Caco-2 (cell line): ENCODE data around the gene F5. TPM values are rescaled to one million over a fixed set of nuclear protein-coding genes. Genes with fewer than 3 reads are reported as not detected.

Source experiments
- BruUV-seq: library from RNA; stranded (reverse); fragments of 400-500 nt; replicated peaks from 2 replicates; lab custom pipeline; 2021; lab: Mats Ljungman, UMichigan
- CTCF ChIA-PET: fragments of 300-600 bp; sonication (Branson Sonifier 250); formaldehyde crosslinking; loops from one replicate; lab custom pipeline; 2022; ENCODE audit warnings: antibody characterized with exemption; lab: Charles Lee
- POLR2A ChIA-PET: fragments of 300-600 bp; sonication (Branson Sonifier 250); formaldehyde crosslinking; loops from one replicate; lab custom pipeline; 2022; ENCODE audit warnings: antibody characterized with exemption; lab: Charles Lee
- DNase-seq, 2 experiments: peaks; one replicate each; pipeline versions ENCODE4 v3.0.0 to v3.0.0-alpha.2; 2020 to 2022
- H3K27me3 ChIP-seq: replicated peaks from 2 replicates; pipeline ENCODE4 v1.6.0; 2011; ENCODE audit warnings: low read length; ENCODE audit not compliant: control insufficient read depth, insufficient read depth
- H3K36me3 ChIP-seq: 2 replicates; pipeline ENCODE4 v1.5.1; 2011; ENCODE audit warnings: low read length; ENCODE audit not compliant: control insufficient read depth, insufficient read depth
- H3K4me1 ChIP-seq: fragments of 250-450 bp; sonication (Bioruptor Pico); 2 replicates; pipeline ENCODE4 v1.5.1; 2020; ENCODE audit warnings: mild to moderate bottlenecking
- H3K4me3 ChIP-seq: 2 replicates; pipeline ENCODE4 v1.5.1; 2011; ENCODE audit warnings: low read depth, mild to moderate bottlenecking, control low read depth, low read length
- H3K9me3 ChIP-seq: fragments of 250-450 bp; sonication (Bioruptor Pico); 2 replicates; pipeline ENCODE4 v1.5.1; 2020; ENCODE audit warnings: mild to moderate bottlenecking, moderate library complexity
- H3K27ac Mint-ChIP-seq: one replicate; pipeline ENCODE4 v1.8.0; 2022; ENCODE audit warnings: mixed read lengths; ENCODE audit not compliant: unreplicated experiment
- H3K27me3 Mint-ChIP-seq: one replicate; pipeline ENCODE4 v1.8.0; 2022; ENCODE audit warnings: mixed read lengths; ENCODE audit not compliant: insufficient read depth, unreplicated experiment
- H3K36me3 Mint-ChIP-seq: one replicate; pipeline ENCODE4 v1.8.0; 2022; ENCODE audit warnings: mild to moderate bottlenecking, mixed read lengths; ENCODE audit not compliant: insufficient read depth, unreplicated experiment
- H3K4me1 Mint-ChIP-seq: one replicate; pipeline ENCODE4 v1.8.0; 2022; ENCODE audit warnings: low read depth, mixed read lengths; ENCODE audit not compliant: unreplicated experiment
- H3K4me3 Mint-ChIP-seq: one replicate; pipeline ENCODE4 v1.8.0; 2022; ENCODE audit warnings: mild to moderate bottlenecking, moderate library complexity, mixed read lengths; ENCODE audit not compliant: unreplicated experiment
- H3K9me3 Mint-ChIP-seq: one replicate; pipeline ENCODE4 v1.8.0; 2022; ENCODE audit warnings: mixed read lengths; ENCODE audit not compliant: unreplicated experiment
- intact Hi-C: fragments of 100-400 bp; cut with micrococcal nuclease; formaldehyde crosslinking; loops from one replicate; pipeline ENCODE4 v1.10.0; 2022; ENCODE audit not compliant: unreplicated experiment
- total RNA-seq: library from RNA; stranded (reverse); gene quantifications from 2 replicates; pipeline ENCODE4 v1.2.3, GENCODE V29; 2022
- TF ChIP-seq, protein P1 (sequence below), 2 experiments: fragments of 200-600 bp in 1 of 2; IDR thresholded peaks; 1 replicate in 1 of 2; 2 replicates in 1 of 2; pipeline versions ENCODE4 v1.5.1 to v1.8.0; 2011 to 2022; ENCODE audit warnings: antibody characterized with exemption in 1 of 2, control low read depth in 1 of 2, inconsistent platforms in 1 of 2, low read depth in 1 of 2, low read length in 1 of 2, mild to moderate bottlenecking in 1 of 2, moderate library complexity in 1 of 2; ENCODE audit not compliant: insufficient read depth in 1 of 2, severe bottlenecking in 1 of 2, unreplicated experiment in 1 of 2

The F5 gene
- total RNA-seq, 1 experiment from 2014 or later: 0.50 TPM

GRCh38 chr1:169483500-169483966 lies 102.7 kb downstream of the F5 start:
- ChIA-PET POLR2A (no interaction called here), CTCF (no interaction called here)
- TF ChIP-seq, protein P1, sequence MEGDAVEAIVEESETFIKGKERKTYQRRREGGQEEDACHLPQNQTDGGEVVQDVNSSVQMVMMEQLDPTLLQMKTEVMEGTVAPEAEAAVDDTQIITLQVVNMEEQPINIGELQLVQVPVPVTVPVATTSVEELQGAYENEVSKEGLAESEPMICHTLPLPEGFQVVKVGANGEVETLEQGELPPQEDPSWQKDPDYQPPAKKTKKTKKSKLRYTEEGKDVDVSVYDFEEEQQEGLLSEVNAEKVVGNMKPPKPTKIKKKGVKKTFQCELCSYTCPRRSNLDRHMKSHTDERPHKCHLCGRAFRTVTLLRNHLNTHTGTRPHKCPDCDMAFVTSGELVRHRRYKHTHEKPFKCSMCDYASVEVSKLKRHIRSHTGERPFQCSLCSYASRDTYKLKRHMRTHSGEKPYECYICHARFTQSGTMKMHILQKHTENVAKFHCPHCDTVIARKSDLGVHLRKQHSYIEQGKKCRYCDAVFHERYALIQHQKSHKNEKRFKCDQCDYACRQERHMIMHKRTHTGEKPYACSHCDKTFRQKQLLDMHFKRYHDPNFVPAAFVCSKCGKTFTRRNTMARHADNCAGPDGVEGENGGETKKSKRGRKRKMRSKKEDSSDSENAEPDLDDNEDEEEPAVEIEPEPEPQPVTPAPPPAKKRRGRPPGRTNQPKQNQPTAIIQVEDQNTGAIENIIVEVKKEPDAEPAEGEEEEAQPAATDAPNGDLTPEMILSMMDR (IDR thresholded peaks at IDR 0.05; ENCODE audit: insufficient read depth in 1 of 2, low read depth in 1 of 2, low read length in 1 of 2, severe bottlenecking in 1 of 2, unreplicated experiment in 1 of 2): no peak
- no peaks in the 10 kb centered on the region for H3K36me3 ChIP-seq
- peaks cover 45% of the 10 kb centered on the region for H3K4me1 Mint-ChIP-seq
- H3K4me3 Mint-ChIP-seq: peak overlapping the region; percentile 89
- no peak for DNase-seq
- no peaks in the 10 kb centered on the region for H3K27me3 Mint-ChIP-seq
- H3K4me3 ChIP-seq: peak overlapping the region; percentile 85
- intact Hi-C loops: no loop called here
- H3K9me3 ChIP-seq: no peaks in the 10 kb centered on the region
- BruUV-seq: no TSS peak
- peaks cover 45% of the 10 kb centered on the region for H3K4me1 ChIP-seq
- peak overlapping the region; percentile 48 for H3K27ac Mint-ChIP-seq
- H3K27me3 ChIP-seq: no peaks in the 10 kb centered on the region
- peaks cover 25% of the 10 kb centered on the region for H3K36me3 Mint-ChIP-seq
- H3K9me3 Mint-ChIP-seq: no peaks in the 10 kb centered on the region

DNA sequence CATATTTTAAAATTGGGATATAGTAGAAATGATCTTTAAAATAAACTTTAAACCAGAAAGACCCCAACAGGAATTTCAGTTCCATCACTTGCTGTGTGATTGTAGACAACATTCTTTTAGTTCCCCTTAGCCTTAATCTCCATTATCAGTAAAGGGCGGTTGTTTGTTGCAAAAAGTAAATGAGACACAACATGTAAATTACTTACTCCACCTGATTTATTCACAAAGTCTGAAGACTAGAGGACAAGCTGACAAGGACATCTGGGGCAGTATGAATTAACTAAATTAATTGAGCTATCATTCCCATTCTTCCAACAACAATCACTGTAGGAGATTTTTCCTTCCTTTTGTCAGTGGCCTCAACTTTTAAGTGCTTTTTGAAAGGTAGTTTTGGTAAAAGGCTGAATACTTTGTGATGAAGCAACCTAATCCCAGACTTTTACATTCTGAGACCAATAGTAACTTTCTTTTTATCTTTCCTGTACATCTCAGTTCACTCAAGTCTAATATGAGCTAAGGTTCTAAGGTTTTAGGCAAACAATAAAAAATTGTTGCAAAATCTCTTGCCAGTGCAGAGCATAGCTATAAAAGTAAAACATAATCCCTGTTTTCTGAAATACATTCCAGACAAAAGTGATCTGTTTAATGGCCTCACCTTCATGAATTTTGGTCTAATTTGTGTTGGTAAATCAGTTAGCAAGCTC lies 106.8 kb downstream of the F5 start:
- no peaks in the 10 kb centered on the region for H3K9me3 ChIP-seq
- Mint-ChIP-seq H3K27me3 (no peaks in the 10 kb centered on the region), H3K36me3 (peaks cover 25% of the 10 kb centered on the region), H3K4me3 (no peak overlapping the region), H3K9me3 (no peaks in the 10 kb centered on the region), H3K4me1 (peaks cover 35% of the 10 kb centered on the region), H3K27ac (no peak overlapping the region)
- no peaks in the 10 kb centered on the region for H3K27me3 ChIP-seq
- H3K36me3 ChIP-seq: no peaks in the 10 kb centered on the region; the same call in 1 of the 2 replicates
- BruUV-seq: no TSS peak
- POLR2A ChIA-PET: interaction anchor here (0.9 kb wide), 1 partner anchor 11 kb away, joined by 3 read pairs; no protein-coding TSS in a partner anchor
- TF ChIP-seq, protein P1 (IDR thresholded peaks at IDR 0.05; ENCODE audit: insufficient read depth in 1 of 2, low read depth in 1 of 2, low read length in 1 of 2, severe bottlenecking in 1 of 2, unreplicated experiment in 1 of 2): no peak
- H3K4me3 ChIP-seq: no peak overlapping the region
- no peak for DNase-seq
- intact Hi-C loops: no loop called here
- H3K4me1 ChIP-seq: peaks cover 36% of the 10 kb centered on the region
- CTCF ChIA-PET: interaction anchor here (0.7 kb wide), 1 partner anchor 67 kb away, joined by 4 read pairs; no protein-coding TSS in a partner anchor

- H3K4me1 ChIP-seq: peaks cover 28% of the 10 kb centered on the region
- Mint-ChIP-seq H3K4me3 (no peak overlapping the region), H3K27ac (no peak overlapping the region), H3K27me3 (no peaks in the 10 kb centered on the region), H3K4me1 (peaks cover 28% of the 10 kb centered on the region), H3K9me3 (no peaks in the 10 kb centered on the region), H3K36me3 (peaks cover 18% of the 10 kb centered on the region)
- intact Hi-C loops: no loop called here
- POLR2A ChIA-PET: no interaction called here
- H3K4me3 ChIP-seq: no peak overlapping the region
- DNase-seq: no peak
- H3K9me3 ChIP-seq: no peaks in the 10 kb centered on the region
- TF ChIP-seq, protein P1 (IDR thresholded peaks at IDR 0.05; ENCODE audit: insufficient read depth in 1 of 2, low read depth in 1 of 2, low read length in 1 of 2, severe bottlenecking in 1 of 2, unreplicated experiment in 1 of 2): no peak
- BruUV-seq: no TSS peak
- CTCF ChIA-PET: no interaction called here
- H3K27me3 ChIP-seq: no peaks in the 10 kb centered on the region
- H3K36me3 ChIP-seq: no peaks in the 10 kb centered on the region; the same call in 1 of the 2 replicates
Measured at GRCh38 chr1:169478094-169478672, 108.1 kb downstream of the F5 start.
